K562 (cell line): ENCODE results near the gene LY6G5B. TPM values are rescaled to one million over a fixed set of nuclear protein-coding genes. Genes with fewer than 3 reads are reported as not detected.

Source experiments
- C11orf30 ChIP-seq: fragments of 450-650 bp; IDR thresholded peaks from 2 replicates; pipeline ENCODE4 v1.6.1; 2016; ENCODE audit warnings: low read depth, mild to moderate bottlenecking
- HIVEP1 ChIP-seq: fragments of 250-450 bp; sonication (Bioruptor Pico); IDR thresholded peaks from 2 replicates; pipeline ENCODE4 v1.4.0; 2020; ENCODE audit warnings: mild to moderate bottlenecking
- ILK ChIP-seq: fragments of 450-650 bp; IDR thresholded peaks from 2 replicates; pipeline ENCODE4 v1.6.1; 2016; ENCODE audit warnings: missing genetic modification characterization, low read depth, mild to moderate bottlenecking, missing compliant biosample characterization, moderate library complexity, borderline replicate concordance
- KDM2B ChIP-seq: fragments of 250-450 bp; sonication (Bioruptor Pico); IDR thresholded peaks from 2 replicates; pipeline ENCODE4 v1.8.0; 2021; ENCODE audit warnings: mild to moderate bottlenecking, moderate library complexity
- KLF6 ChIP-seq: fragments of 250-450 bp; sonication (Bioruptor Pico); IDR thresholded peaks from 2 replicates; pipeline ENCODE4 v1.4.0; 2020; ENCODE audit warnings: mild to moderate bottlenecking, moderate library complexity, borderline replicate concordance
- L3MBTL2 ChIP-seq: fragments of 450-650 bp; IDR thresholded peaks from 2 replicates; pipeline ENCODE4 v1.6.1; 2016; ENCODE audit warnings: mild to moderate bottlenecking, moderate library complexity
- NFRKB ChIP-seq: fragments of 450-650 bp; IDR thresholded peaks from 2 replicates; pipeline ENCODE4 v1.6.1; 2016; ENCODE audit warnings: low read depth
- RCOR1 ChIP-seq, 2 experiments: IDR thresholded peaks; 2 replicates each; pipeline ENCODE4 v1.6.1; 2012; ENCODE audit warnings: low read depth in 2 of 2, low read length in 2 of 2, borderline replicate concordance in 1 of 2, improper control_type of control experiment in 1 of 2
- RFX5 ChIP-seq: IDR thresholded peaks from 2 replicates; pipeline ENCODE4 v1.6.1; 2011; ENCODE audit warnings: low read depth, mild to moderate bottlenecking, improper control_type of control experiment, low read length
- SMARCA4 ChIP-seq: fragments of 450-650 bp; IDR thresholded peaks from 2 replicates; pipeline ENCODE4 v1.6.1; 2016
- SREBF2 ChIP-seq: sonication (generic); formaldehyde crosslinking; IDR thresholded peaks from 2 replicates; pipeline ENCODE4 v1.4.0; 2020; ENCODE audit warnings: mild to moderate bottlenecking, missing genetic modification reagents
- TSHZ1 ChIP-seq: fragments of 250-450 bp; sonication (Bioruptor Pico); IDR thresholded peaks from 2 replicates; pipeline ENCODE4 v1.4.0; 2020; ENCODE audit warnings: mild to moderate bottlenecking, moderate library complexity
- ZNF140 ChIP-seq: fragments of 250-450 bp; sonication (Bioruptor Pico); IDR thresholded peaks from 2 replicates; pipeline ENCODE4 v1.8.0; 2021; ENCODE audit warnings: moderate library complexity, mild to moderate bottlenecking, inconsistent platforms
- ZNF143 ChIP-seq: sonication (generic); formaldehyde crosslinking; IDR thresholded peaks from 2 replicates; pipeline ENCODE4 v1.9.0; 2022; ENCODE audit warnings: mild to moderate bottlenecking, missing genetic modification reagents
- ZNF253 ChIP-seq: fragments of 250-450 bp; sonication (Bioruptor Pico); conservative IDR thresholded peaks from 2 replicates; pipeline ENCODE4 v1.6.1; 2021; ENCODE audit warnings: mild to moderate bottlenecking
- ZNF431 ChIP-seq: sonication (generic); formaldehyde crosslinking; IDR thresholded peaks from 2 replicates; pipeline ENCODE4 v1.8.0; 2022; ENCODE audit warnings: mild to moderate bottlenecking, missing genetic modification reagents
- ZNF668 ChIP-seq: fragments of 250-450 bp; sonication (Bioruptor Pico); IDR thresholded peaks from 2 replicates; pipeline ENCODE4 v1.8.0; 2022; ENCODE audit warnings: mild to moderate bottlenecking, inconsistent platforms
- polyA plus RNA-seq, 8 experiments: library from polyadenylated mRNA; depleted of rRNA in 4 of 8; stranded (reverse) in 5 of 8; unstranded in 3 of 8; fragments of >200 nt; fragmentation: Nextera tagmentation in 2 of 8; fragmentation: Illumina TruSeq in 1 of 8; extraction: Ambion mirVana in 2 of 8; extraction: Trizol in 1 of 8; gene quantifications; 2 replicates each; pipeline versions ENCODE4 v1.2.1 to v1.2.3, GENCODE V29; 2011 to 2014; ENCODE audit warnings: inconsistent platforms in 1 of 8, missing spikeins in 1 of 8
- total RNA-seq, 7 experiments: library from RNA; depleted of rRNA in 6 of 7; stranded (reverse); fragments of >200 nt in 6 of 7; fragmentation: Illumina TruSeq in 2 of 7; extraction: Trizol in 2 of 7; gene quantifications; 2 replicates each; pipeline versions ENCODE4 v1.2.1 to v1.2.3, GENCODE V29; 2011 to 2021; ENCODE audit warnings: low replicate concordance in 1 of 7
- TF ChIP-seq, protein P1 (sequence below): sonication (generic); formaldehyde crosslinking; IDR thresholded peaks from 2 replicates; pipeline ENCODE4 v1.8.1; 2023; ENCODE audit warnings: missing genetic modification reagents, mild to moderate bottlenecking, borderline replicate concordance
- TF ChIP-seq, protein P2 (sequence below): fragments of 450-650 bp; IDR thresholded peaks from 2 replicates; pipeline ENCODE4 v1.6.1; 2016

The LY6G5B gene
- total and polyA plus RNA-seq, 9 of the 15 experiments (the other 6 are each of a cell fraction or from before 2014, with no cell fraction given): 6.0 to 27.0 (median 7.5) TPM

GRCh38 chr6:31664790-31665500 is 4.8 kb upstream of the LY6G5B start, which contains the start of gene GPANK1 (continued):
- TF ChIP-seq KLF6: peak; percentile 59
- TF ChIP-seq ZNF140 (CRISPR knock-in tag): no peak
- 0 out of 2 replicates have a peak, but pooled peaks have one; percentile 92 for TF ChIP-seq SREBF2 (CRISPR knock-in tag)
- TF ChIP-seq C11orf30: no peak
- TF ChIP-seq HIVEP1 (CRISPR knock-in tag): 0 out of 2 replicates have a peak, but pooled peaks have one; percentile 82
- peak in 1 of 2 experiments; percentile 6; a peak in 3 of 4 replicates for TF ChIP-seq RCOR1 (IDR thresholded peaks at IDR 0.05; ENCODE audit: borderline replicate concordance in 1 of 2, low read depth in 2 of 2, low read length in 2 of 2)
- TF ChIP-seq ZNF143 (CRISPR knock-in tag): no peak; the same call in 1 of the 2 replicates
- TF ChIP-seq ZNF431 (CRISPR knock-in tag): 0 out of 2 replicates have a peak, but pooled peaks have one; percentile 61
- no peak; the same call in 1 of the 2 replicates for TF ChIP-seq KDM2B
- no peak; the same call in 1 of the 2 replicates for TF ChIP-seq SMARCA4
- TF ChIP-seq L3MBTL2: peak; percentile 97
- no peak for TF ChIP-seq ILK (tag)
- no peak for TF ChIP-seq RFX5
- no peak; the same call in 1 of the 2 replicates for TF ChIP-seq ZNF253 (CRISPR knock-in tag)
- TF ChIP-seq NFRKB: peak; percentile 94
- TF ChIP-seq ZNF668: peak; percentile 83; the same call in 1 of the 2 replicates
- TF ChIP-seq, protein P1, sequence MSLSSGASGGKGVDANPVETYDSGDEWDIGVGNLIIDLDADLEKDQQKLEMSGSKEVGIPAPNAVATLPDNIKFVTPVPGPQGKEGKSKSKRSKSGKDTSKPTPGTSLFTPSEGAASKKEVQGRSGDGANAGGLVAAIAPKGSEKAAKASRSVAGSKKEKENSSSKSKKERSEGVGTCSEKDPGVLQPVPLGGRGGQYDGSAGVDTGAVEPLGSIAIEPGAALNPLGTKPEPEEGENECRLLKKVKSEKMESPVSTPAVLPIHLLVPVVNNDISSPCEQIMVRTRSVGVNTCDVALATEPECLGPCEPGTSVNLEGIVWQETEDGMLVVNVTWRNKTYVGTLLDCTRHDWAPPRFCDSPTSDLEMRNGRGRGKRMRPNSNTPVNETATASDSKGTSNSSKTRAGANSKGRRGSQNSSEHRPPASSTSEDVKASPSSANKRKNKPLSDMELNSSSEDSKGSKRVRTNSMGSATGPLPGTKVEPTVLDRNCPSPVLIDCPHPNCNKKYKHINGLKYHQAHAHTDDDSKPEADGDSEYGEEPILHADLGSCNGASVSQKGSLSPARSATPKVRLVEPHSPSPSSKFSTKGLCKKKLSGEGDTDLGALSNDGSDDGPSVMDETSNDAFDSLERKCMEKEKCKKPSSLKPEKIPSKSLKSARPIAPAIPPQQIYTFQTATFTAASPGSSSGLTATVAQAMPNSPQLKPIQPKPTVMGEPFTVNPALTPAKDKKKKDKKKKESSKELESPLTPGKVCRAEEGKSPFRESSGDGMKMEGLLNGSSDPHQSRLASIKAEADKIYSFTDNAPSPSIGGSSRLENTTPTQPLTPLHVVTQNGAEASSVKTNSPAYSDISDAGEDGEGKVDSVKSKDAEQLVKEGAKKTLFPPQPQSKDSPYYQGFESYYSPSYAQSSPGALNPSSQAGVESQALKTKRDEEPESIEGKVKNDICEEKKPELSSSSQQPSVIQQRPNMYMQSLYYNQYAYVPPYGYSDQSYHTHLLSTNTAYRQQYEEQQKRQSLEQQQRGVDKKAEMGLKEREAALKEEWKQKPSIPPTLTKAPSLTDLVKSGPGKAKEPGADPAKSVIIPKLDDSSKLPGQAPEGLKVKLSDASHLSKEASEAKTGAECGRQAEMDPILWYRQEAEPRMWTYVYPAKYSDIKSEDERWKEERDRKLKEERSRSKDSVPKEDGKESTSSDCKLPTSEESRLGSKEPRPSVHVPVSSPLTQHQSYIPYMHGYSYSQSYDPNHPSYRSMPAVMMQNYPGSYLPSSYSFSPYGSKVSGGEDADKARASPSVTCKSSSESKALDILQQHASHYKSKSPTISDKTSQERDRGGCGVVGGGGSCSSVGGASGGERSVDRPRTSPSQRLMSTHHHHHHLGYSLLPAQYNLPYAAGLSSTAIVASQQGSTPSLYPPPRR (CRISPR knock-in tag): peak; percentile 98
- TF ChIP-seq TSHZ1: 0 out of 2 replicates have a peak, but pooled peaks have one; percentile 0
- TF ChIP-seq, protein P2, sequence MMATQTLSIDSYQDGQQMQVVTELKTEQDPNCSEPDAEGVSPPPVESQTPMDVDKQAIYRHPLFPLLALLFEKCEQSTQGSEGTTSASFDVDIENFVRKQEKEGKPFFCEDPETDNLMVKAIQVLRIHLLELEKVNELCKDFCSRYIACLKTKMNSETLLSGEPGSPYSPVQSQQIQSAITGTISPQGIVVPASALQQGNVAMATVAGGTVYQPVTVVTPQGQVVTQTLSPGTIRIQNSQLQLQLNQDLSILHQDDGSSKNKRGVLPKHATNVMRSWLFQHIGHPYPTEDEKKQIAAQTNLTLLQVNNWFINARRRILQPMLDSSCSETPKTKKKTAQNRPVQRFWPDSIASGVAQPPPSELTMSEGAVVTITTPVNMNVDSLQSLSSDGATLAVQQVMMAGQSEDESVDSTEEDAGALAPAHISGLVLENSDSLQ: peak; percentile 48; the same call in 1 of the 2 replicates
